Measurements from ENCODE around the gene TAS2R1. TPM values are rescaled to one million over a fixed set of nuclear protein-coding genes. Genes with fewer than 3 reads are reported as not detected.

TAS2R1 gene
- total RNA-seq, 3 donors from 2014 or later, result not detected

GRCh38 chr5:9652295-9652694 lies 22.1 kb upstream of the TAS2R1 start:
- ATAC-seq (no peak), DNase-seq (no peak)
- H3K4me3 ChIP-seq, result no peak overlapping the region
- TF ChIP-seq, protein P1, sequence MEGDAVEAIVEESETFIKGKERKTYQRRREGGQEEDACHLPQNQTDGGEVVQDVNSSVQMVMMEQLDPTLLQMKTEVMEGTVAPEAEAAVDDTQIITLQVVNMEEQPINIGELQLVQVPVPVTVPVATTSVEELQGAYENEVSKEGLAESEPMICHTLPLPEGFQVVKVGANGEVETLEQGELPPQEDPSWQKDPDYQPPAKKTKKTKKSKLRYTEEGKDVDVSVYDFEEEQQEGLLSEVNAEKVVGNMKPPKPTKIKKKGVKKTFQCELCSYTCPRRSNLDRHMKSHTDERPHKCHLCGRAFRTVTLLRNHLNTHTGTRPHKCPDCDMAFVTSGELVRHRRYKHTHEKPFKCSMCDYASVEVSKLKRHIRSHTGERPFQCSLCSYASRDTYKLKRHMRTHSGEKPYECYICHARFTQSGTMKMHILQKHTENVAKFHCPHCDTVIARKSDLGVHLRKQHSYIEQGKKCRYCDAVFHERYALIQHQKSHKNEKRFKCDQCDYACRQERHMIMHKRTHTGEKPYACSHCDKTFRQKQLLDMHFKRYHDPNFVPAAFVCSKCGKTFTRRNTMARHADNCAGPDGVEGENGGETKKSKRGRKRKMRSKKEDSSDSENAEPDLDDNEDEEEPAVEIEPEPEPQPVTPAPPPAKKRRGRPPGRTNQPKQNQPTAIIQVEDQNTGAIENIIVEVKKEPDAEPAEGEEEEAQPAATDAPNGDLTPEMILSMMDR (IDR thresholded peaks at IDR 0.05), result no peak
- H3K4me1 ChIP-seq (ENCODE audit: low read depth), result no peaks in the 10 kb centered on the region
- H3K9me3 ChIP-seq, result no peaks in the 10 kb centered on the region
- intact Hi-C loops (cut with DNase I, micrococcal nuclease), result no loop called here
- H3K36me3 ChIP-seq (ENCODE audit: low read depth), result no peaks in the 10 kb centered on the region

DNA sequence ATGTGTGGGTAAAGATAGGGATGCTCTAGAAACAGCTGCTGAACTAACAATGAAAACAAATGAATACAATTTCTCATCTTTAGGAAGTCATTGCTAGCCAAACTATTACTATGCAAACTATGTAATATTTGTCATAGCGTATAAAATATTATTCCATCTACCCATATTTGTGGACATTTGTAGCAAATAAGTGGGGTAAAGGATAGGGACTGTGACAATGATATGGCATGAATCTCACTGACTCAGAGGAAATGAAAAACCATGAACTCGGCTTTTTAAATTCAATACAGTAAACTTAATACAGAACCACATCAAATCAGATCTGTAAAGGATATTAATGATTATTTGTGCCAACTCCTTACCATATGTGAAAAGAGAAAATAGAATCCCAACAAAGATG lies 16.7 kb upstream of the TAS2R1 start:
- DNase-seq, result no peak
- TF ChIP-seq, protein P1 (IDR thresholded peaks at IDR 0.05), result no peak
- H3K9me3 ChIP-seq, result no peaks in the 10 kb centered on the region
- intact Hi-C loops (cut with DNase I, micrococcal nuclease), result no loop called here
- ATAC-seq, result no peak
- no peaks in the 10 kb centered on the region for H3K36me3 ChIP-seq (ENCODE audit: low read depth)
- H3K4me3 ChIP-seq, result no peak overlapping the region
- H3K4me1 ChIP-seq (ENCODE audit: low read depth), result no peaks in the 10 kb centered on the region

DNA sequence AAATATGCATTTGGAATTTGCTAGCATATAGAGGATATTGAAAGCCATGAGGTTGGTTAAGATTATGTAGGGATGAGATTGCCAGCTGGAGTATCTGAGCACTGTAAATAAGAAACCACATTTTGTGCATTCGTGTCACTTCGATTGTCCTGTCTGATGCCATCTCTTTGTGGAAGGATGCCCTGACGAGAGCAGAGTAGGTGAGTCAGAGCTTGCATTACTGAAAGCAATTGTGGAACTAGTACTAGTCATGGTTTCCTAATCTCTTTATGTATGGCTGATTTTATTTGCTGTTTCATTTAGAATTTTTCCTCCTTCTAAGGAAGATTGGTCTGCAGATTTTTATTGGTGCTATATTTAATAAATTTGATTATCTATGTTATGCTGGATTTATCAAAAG lies 14.5 kb upstream of the TAS2R1 start:
- H3K4me1 ChIP-seq (ENCODE audit: low read depth), result no peaks in the 10 kb centered on the region
- intact Hi-C loops (cut with DNase I, micrococcal nuclease), result no loop called here
- DNase-seq (no peak), ATAC-seq (no peak)
- H3K4me3 ChIP-seq, result no peak overlapping the region
- H3K36me3 ChIP-seq (ENCODE audit: low read depth), result no peaks in the 10 kb centered on the region
- no peaks in the 10 kb centered on the region for H3K9me3 ChIP-seq
- TF ChIP-seq, protein P1 (IDR thresholded peaks at IDR 0.05), result no peak

DNA sequence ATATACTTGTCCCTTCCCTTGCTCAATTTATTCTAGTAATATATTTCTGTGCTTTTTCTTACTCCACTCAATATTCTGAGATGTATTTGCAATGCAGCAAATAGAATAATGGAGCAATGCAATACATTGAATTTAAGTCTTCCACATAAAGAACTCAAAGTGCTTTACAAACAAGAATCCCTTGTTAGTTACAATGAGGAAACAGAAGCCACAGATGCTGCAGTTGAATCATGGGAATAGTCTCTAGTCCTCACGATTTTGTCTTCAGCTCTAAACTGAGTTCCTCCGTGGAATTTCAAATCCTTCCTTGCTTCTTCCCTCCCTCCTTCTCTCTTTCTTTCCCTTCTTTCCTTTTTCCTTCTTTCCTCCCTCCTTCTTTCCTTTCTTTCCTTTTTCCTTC lies 12.5 kb upstream of the TAS2R1 start:
- DNase-seq, result no peak
- Histone ChIP-seq H3K36me3 (ENCODE audit: low read depth) (no peaks in the 10 kb centered on the region), H3K4me1 (ENCODE audit: low read depth) (no peaks in the 10 kb centered on the region), H3K9me3 (peaks cover 3% of the 10 kb centered on the region), H3K4me3 (no peak overlapping the region)
- intact Hi-C loops (cut with DNase I, micrococcal nuclease), result no loop called here
- ATAC-seq, result no peak
- TF ChIP-seq, protein P1 (IDR thresholded peaks at IDR 0.05), result no peak

DNA sequence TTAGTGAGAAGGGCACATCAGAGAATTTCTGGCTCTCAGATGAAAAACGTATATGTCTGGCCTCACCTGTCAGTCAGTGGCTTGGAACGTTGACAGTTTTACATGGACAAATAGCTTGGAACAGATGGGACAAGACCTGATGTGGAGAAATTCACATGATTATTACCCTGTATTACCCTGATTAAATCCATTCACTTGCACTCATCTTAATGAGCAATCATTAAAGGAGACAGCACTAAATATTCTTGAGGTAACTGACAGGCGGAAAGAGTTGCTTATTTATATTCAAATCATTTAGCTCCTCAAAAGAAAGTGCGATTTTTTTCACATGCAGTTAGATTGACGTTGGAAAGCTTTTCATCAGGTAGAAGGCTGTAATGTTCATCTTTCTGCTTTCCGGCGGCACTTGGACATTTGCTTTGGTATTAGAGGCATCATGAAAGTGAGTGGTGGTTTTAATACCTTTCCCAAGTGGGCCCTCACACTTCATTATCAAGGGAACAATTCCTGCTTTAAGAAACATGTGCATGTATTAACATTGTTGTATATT lies 11.7 kb upstream of the TAS2R1 start:
- Histone ChIP-seq H3K4me1 (ENCODE audit: low read depth) (no peaks in the 10 kb centered on the region), H3K36me3 (ENCODE audit: low read depth) (no peaks in the 10 kb centered on the region), H3K9me3 (peaks cover 3% of the 10 kb centered on the region), H3K4me3 (no peak overlapping the region)
- TF ChIP-seq, protein P1 (IDR thresholded peaks at IDR 0.05), result no peak
- intact Hi-C loops (cut with DNase I, micrococcal nuclease), result no loop called here
- DNase-seq (no peak), ATAC-seq (no peak)

DNA sequence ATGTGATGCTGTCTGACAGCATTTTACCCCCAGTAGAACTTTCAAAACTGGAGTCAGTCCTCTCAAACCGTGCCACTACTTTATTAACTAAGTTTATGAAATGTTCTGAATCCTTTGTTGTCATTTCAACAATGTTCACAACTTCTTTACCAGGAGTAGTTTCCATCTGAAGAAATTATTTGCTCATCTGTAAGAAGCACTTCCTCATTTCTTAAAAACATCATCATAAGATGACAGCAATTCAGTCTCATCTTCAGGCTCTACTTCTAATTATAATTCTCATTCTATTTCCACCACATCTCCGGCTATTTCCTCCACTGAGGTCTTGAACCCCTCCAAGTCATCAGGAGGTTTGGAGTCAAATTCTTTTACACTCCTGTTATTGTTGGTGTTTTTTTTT lies 2.3 kb upstream of the TAS2R1 start:
- TF ChIP-seq, protein P1 (IDR thresholded peaks at IDR 0.05), result no peak
- Histone ChIP-seq H3K4me3 (no peak overlapping the region), H3K4me1 (ENCODE audit: low read depth) (no peaks in the 10 kb centered on the region), H3K36me3 (ENCODE audit: low read depth) (no peaks in the 10 kb centered on the region), H3K9me3 (peaks cover 3% of the 10 kb centered on the region)
- intact Hi-C loops (cut with DNase I, micrococcal nuclease), result no loop called here
- no peak for DNase-seq
- no peak for ATAC-seq
